ENCODE results near the gene SMIM26.

SMIM26 gene

GRCh38 chr20:18611492-18611891, 44.3 kb downstream of the SMIM26 start:
- Mint-ChIP-seq H3K4me3 (no peak overlapping the region), H3K4me1 (ENCODE audit: low read depth) (no peaks in the 10 kb centered on the region), H3K27ac (no peak overlapping the region), H3K36me3 (ENCODE audit: low read depth) (no peaks in the 10 kb centered on the region), H3K9me3 (no peaks in the 10 kb centered on the region), H3K27me3 (ENCODE audit: low read depth) (no peaks in the 10 kb centered on the region)

DNA sequence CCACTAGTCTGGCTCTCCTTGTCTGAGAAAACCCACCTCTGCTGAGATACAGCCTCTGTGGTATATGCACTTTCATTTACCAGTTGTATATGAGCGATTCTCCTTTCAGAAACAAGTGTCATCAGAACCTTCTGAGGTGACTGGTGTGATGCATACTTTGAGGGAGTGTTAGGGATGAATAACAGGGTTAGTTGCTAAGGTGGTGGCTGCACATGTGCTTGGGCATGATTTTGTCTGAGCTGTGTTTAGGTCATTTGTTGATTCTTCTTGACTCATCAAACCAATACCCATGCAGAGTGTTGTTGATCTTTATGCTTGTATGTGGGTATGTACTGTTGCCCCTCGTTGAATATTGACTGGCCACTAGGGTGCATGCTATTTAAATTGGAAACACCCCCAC, 46.3 kb downstream of the SMIM26 start:
- Mint-ChIP-seq H3K36me3 (ENCODE audit: low read depth) (peaks cover 2% of the 10 kb centered on the region), H3K4me3 (no peak overlapping the region), H3K27ac (no peak overlapping the region), H3K4me1 (ENCODE audit: low read depth) (no peaks in the 10 kb centered on the region), H3K27me3 (ENCODE audit: low read depth) (no peaks in the 10 kb centered on the region), H3K9me3 (no peaks in the 10 kb centered on the region)

DNA sequence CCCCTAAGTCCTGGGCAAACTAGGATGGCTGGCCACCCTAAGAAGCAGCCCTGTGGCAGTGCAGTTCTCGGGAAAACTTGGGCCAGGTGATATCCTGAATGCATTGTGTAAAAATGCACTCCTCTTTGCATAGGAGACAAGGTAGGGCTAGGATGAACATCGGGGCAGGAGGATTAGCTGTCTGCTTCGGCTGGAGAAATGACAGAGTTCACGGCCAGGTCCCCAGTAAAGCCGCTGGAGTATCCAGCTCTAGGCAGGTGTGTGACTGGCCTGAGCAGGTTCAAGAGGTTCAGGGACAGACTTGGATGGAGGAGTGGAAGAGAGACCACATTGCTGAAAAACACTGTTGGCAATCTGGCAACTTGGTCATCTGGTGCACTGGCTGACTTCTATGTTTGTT, 47.0 kb downstream of the SMIM26 start:
- Mint-ChIP-seq H3K27me3 (ENCODE audit: low read depth) (no peaks in the 10 kb centered on the region), H3K4me1 (ENCODE audit: low read depth) (no peaks in the 10 kb centered on the region), H3K36me3 (ENCODE audit: low read depth) (peaks cover 2% of the 10 kb centered on the region), H3K27ac (no peak overlapping the region), H3K9me3 (no peaks in the 10 kb centered on the region), H3K4me3 (no peak overlapping the region)

- Mint-ChIP-seq H3K9me3 (no peaks in the 10 kb centered on the region), H3K4me1 (ENCODE audit: low read depth) (no peaks in the 10 kb centered on the region), H3K27ac (no peak overlapping the region), H3K36me3 (ENCODE audit: low read depth) (peaks cover 2% of the 10 kb centered on the region), H3K27me3 (ENCODE audit: low read depth) (no peaks in the 10 kb centered on the region), H3K4me3 (no peak overlapping the region)
Measured at GRCh38 chr20:18615020-18615650, 47.9 kb downstream of the SMIM26 start.

All from T-helper 1 cell treated with Interleukin-12 subunit alpha and Interleukin-12 subunit beta and Interleukin-4 antibody, amounts not matched to agents 30 μg/mL and 1 μg/mL, for 36 hours (primary cell).